IPS DF 4.7 (cell line): ENCODE data around the gene NCF4.

Source experiments
- DNase-seq: peaks from one replicate; pipeline ENCODE4 v3.0.0-alpha.2; 2013; ENCODE audit warnings: low spot score; ENCODE audit errors: extremely low read depth

The NCF4 gene

DNA sequence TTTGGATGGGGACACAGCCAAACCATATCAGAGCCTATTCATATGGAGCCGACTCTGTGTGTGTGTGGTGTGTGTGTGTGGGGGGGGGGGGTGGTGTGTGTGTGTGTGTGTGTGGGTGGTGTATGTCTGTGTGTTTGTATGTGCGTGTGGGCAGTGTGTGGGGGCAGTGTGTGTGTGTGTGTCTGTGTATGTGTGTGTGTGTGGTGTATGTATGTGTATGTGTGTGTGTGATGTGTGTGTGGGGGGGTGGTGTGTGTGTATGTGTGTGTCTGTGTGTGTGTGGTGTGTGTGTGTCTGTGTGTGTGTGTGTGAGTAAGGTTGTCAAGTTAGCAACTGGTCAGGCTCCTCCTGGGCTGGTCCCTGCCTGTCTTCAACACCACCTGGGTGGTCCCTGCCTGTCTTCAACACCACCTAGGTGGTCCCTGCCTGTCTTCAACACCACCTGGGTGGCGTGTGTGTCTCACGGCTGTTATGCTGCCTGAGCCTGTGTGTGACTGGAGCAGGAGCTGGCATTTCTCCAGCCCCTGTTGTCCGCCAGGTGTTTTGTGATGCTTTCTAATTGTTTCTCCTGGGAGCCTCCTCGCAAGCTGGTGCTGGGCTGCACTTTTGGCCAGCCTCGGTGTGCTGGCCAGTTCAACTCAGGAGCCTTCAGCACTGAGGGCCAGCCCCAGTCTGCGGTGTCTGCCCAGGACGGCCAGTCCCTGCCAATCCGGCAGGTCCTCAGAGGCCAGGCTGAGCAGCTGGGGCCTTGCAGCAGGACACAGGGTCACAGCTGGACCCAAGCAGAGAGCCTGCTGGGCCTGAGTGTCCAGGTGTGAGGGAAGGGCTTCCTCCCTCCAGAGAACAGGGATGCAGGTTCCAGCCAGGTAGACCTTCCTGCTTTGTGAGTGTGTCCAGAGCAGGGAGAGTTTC, 22.4 kb upstream of the NCF4 start:
- DNase-seq: no peak

DNA sequence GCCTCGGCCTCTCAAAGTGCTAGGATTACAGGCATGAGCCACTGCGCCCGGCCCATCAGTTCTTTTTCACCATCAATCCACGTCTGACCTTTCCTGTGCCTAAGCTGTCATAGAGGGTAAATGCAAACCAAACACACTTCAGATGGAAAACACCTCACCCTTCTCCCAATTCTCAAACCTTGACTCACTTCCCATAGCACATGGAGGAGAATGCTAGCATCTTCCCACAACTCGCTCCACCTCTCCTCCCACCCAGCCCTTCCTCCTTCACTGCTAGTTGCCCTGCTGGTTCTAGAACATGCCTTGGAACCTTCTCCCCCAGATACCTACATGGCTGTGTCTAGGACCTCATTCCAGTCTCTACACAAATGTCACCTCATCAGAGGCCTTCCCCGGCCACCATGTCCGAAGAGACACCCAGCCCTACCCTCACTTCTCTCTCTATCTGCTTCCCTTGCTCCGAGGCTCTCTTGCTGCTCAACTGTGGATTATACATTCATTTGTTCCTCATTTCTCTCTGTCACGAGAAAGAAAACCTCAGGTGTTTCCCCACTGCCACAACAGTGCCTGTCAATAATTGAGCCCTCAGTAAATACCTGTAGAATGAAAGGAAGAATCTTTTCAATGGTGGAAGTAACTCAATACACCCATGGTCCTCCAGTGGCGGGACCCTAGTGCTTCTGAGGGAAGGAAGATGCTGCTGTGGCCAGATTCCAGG, 21.3 kb upstream of the NCF4 start:
- DNase-seq: no peak

DNA sequence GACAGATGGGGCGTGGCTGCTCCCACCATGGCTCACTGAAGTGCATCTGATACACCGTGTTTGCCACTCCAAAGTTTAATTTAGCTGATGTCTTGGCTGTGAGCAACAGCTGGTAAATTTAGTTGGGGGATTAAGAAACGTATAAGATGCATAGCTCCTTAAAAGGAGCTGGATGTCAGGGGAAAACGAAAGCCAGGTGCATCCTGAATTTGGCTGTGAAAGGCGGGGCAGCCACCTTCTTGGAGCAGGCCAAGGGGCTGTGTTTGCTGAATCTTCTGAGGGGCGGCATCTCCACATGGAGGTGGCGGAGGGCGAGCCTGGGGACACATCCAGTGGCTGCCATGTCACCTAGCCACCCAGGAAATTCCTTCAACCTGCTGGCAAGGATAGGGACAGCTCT, 20.7 kb upstream of the NCF4 start:
- DNase-seq: no peak

DNA sequence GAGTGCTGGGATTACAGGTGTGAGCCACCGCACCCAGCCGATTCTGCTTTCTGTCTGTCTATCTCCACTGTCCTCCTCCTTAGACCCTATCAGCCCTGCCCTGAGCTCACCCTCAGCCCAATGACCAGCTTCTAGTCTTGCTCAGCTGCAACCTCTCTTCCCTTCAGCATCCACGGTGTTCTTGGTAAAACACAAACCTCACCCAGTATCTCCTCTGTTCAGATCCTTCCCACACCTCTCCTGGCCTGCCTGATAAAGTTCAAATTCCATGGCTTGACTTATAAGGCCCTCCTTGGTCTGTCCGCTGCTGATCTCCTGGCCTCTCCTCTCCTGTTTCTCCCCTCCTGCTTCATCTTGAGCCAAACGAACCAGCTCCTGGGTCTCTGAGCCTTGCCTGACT, 14.5 kb upstream of the NCF4 start:
- DNase-seq: no peak

DNA sequence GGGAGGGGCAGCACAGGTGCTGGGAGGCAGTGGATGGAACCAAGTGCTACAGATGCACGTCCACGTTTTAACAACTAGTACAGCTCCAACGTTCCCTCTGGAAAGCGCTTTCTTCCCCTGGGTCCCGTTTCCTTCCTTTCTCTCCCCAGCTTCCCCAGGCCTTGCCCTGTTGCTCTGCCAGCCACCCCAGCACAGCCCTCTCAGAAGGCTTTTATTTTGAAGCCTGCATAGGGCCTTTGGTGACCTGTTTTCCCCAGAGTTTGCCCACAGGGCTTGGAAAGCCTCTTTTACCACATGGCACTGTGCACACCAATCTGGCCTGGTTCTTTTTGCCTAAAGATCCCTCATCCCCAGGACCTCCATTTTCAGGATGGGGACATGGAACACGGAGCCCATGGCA, 13.9 kb upstream of the NCF4 start:
- DNase-seq: no peak

DNA sequence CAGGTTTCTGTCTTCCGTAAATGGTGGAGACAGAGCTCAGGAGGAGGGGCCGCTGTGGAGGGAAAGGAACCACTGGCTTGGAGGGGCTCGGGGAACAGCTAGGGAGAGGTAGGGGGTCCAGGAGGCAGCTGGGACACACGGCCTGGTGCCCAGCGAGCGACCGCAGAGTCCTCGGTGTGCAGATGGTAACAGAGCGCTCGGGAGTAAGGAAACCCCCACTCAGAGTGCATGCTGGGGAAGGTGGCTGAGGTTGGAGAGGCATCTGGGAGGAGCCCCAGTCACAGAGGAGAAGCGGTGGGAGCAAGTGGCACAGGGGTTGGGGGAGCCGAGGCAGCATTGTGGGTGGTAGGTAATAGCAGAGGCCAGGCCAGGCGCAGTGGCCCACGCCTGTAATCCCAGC, 10.8 kb upstream of the NCF4 start:
- DNase-seq: no peak

DNA sequence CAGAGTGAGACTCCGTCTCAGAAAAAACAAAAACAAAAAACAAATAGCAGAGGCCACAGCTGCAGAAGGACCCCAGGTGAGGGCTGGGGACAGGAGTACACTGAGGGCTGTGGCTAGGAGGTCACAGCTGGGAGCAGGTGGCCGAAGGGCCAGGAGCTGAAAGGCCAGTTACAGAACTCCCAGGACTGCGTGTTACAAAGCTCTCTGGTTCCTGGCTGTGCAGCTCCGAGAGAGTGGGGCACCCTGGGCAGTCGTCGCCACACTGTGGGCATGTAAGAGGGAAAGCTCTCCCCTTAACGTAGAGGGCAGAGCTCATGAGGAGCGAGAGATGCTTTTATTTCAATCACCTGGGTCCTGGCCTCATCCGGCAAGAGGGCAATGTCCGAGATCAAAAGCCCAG, 10.1 kb upstream of the NCF4 start:
- no peak for DNase-seq

DNA sequence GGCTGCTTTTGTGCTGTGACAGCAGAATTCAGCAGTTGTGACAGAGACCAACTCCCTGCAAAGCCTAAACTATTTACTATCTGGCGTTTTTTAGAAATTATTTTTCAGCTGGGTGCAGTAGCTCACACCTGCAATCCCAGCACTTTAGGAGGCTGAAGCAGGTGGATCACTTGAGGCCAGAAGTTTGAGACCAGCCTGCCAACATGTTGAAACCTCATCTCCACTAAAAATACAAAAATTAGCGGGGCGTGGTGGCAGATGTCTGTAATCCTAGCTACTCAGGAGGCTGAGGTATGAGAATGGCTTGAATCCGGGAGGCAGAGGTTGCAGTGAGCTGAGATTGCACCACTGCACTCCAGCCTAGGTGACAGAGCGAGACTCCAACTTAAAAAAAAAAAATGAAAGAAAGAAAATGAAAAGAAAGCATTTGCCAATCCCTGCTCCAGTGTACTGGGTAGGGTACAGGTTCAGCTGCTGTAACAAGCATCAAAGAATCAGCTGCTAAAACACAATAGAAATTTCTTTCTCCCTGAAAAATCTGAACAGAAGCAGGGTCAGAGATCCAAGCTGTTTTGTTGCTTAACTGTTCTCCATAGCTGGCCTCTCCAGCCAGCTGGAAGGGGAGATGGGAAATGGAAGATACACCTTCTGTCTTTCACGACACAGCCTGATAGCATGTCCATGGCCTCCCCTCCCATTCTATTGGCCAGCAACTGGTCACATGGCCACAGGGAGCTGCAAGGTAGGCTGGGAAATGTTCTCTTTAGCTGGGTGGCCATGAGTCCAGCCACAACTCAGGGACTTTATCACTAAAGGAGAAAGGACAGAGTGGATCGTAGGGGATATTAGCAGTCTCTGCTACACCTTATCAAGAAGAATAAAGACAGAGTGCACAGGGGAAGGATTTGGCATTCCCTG, 8.5 kb upstream of the NCF4 start:
- no peak for DNase-seq

DNA sequence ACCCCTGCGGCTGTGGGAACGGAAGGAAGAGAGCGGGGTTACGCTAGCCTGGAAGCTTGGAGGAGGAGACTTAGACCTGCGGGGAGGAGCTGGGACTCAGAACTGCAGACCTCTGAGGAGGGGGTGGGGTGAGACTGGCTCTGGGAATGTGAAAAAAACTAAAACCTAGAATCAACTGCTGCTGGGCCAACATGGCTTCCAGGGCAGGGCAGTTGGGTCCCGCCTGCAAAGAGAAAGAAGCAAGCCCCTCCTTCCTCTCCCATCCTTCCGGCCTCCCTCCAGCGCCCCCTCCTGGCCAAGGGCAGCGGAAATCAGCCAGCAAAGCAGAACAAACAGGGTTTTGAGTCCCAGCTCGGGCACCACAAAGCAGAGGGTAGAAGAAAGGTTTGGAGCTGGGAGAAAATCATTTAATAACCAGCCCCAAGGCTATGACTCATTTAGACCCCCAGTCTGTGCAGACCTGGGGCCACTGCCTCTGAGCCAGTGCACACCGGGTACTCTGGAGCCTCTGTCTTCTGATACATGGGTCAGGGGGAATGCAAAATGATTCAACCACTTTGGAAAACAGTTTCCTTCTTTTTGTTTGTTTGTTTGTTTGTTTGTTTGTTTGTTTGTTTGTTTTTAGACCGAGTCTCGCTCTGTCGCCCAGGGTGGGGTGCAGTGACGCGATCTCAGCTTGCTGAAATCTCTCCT, 7.3 kb upstream of the NCF4 start:
- peak; percentile 49 for DNase-seq

DNA sequence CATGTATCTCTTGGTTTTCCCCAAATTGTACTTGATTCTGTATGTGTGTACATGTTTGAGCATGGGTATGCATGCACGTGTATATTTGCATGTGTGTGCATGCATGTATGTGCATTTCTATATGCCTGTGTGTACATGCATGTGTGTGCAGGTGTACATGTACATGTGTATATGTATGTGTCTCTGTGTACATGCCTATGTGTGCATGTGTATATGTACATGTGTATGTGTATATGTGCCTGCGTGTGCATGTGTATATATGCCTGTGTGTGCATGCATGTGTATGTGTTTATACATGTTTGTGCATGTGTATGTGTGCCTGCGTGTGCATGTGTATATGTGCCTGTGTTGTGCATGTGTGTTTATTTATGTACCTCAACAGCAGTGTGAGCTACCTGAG, 5.3 kb upstream of the NCF4 start:
- DNase-seq: no peak

DNA sequence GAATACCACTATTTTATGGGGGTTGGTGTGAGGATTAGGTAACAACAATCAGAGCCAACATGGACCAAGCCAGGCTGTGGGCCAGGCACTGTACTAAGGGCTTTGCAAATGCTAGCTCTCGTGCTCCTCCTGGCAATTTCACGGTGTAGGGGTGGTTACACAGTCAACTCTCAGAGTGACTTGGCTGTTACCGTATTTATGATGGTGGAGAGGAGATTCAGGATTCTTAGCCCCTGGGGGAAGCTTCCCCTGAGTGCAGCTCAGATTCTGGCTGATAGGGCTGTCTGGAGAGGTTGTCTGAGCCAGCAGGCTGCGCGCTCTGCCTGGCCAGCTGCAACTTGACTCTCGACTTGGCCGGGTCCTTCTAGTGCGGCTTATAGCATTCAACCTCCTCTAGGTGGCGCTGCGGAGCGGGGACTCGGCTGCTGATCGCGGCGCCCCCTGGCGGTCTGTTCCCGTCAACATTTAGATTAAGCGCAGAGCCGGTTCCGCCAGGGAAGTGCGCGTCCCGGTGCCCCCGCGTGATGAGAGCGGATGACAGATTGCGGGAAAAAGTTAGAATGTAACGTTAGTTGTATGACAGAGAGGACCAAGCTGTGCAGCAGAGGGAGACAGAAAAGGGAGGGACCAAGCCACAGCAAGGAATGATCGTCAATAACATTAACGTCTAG, 4.5 kb upstream of the NCF4 start:
- peak; percentile 51 for DNase-seq

DNA sequence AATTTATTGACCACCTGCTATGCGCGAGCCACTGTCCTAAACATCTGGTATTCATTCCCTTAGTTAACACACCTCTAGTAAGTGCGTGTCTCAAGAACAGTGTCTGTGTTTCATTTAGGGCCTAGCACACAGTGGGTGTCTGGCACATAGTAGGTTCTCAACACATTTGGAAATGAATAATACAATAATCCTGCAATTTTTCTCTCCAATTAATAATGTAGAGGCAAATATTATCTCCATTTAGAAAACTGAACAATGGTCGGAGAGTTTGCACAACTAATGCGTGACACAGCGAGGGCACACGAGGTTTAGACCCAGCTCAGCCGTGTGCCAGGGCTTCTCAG, 4.0 kb upstream of the NCF4 start:
- no peak for DNase-seq

DNA sequence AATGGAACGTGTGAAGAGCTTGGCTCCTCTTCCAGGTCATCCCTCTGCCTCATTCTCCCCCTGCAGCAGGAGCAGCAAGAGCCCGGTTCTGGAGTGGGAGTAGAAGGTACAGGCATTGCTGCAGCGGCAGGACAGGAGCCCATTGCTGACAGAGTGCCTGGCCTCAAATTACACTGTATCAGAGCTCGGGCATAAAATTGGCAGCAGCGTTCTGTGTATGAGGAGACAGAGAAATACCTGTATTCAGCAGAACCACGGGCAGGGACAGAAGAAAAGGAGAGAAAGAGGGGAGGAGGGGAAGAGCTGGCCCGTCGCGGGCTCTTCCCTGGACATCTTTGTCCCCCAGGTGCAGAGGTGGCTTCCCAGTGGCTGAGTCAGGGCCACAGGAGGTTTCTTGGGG, 2.6 kb upstream of the NCF4 start:
- DNase-seq: no peak

DNA sequence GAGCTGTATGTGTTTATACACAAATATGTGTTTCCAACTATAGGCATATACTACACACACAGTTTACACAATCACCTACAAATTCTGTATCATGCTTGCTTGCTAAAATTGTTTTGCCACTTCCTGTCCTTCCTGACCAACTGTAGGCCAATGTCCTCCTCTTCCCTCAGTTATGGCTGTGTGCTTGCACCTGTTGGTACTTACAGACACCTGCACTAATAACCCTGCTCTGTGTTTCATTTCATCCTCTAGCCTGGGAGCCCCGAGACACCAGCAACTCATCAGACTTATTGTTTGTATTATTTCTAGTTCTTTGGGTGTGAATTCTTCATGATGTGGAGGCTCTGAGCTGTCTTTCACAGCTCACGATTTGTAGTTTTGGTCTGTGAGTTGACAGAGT, 1.8 kb upstream of the NCF4 start:
- no peak for DNase-seq

DNA sequence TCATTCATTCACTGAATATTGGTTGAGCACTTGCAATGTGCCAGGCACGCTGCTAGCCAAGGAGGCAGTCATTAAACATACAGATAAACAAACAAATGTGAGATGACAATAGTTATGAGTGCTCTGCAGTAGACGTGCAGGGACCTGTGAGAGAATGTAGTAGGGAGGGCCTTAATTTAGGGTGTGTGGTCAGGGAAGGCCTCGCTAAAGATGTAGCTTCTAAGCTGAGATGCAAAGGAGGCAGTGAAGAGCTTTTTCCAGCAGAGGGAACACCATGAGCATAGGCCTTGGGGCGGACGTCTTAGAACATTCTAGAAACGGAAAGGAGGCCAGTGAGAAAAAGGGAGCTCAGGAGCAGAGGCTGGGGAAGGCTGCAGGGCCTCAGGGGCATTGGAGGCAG, 789 bp upstream of the NCF4 start:
- DNase-seq: no peak

DNA sequence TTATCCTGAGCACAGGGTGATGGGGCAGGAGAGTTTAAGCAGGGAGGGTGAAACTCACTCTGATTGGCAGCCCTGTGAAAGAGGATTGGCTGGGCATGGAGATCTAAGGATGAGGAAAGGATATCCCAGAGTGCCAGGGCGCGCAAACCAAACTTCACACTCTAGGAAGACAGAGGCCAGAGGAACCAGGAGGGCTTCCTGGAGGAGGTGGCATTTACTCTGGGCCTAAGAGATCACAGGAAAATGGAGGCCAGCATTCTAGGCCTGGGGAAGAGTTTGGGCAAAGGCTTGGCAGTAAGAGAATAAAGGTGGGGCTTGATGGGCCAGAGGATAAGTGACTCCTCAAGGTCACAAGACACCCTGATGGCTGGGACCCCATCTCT, 377 bp upstream of the NCF4 start:
- DNase-seq: no peak

DNA sequence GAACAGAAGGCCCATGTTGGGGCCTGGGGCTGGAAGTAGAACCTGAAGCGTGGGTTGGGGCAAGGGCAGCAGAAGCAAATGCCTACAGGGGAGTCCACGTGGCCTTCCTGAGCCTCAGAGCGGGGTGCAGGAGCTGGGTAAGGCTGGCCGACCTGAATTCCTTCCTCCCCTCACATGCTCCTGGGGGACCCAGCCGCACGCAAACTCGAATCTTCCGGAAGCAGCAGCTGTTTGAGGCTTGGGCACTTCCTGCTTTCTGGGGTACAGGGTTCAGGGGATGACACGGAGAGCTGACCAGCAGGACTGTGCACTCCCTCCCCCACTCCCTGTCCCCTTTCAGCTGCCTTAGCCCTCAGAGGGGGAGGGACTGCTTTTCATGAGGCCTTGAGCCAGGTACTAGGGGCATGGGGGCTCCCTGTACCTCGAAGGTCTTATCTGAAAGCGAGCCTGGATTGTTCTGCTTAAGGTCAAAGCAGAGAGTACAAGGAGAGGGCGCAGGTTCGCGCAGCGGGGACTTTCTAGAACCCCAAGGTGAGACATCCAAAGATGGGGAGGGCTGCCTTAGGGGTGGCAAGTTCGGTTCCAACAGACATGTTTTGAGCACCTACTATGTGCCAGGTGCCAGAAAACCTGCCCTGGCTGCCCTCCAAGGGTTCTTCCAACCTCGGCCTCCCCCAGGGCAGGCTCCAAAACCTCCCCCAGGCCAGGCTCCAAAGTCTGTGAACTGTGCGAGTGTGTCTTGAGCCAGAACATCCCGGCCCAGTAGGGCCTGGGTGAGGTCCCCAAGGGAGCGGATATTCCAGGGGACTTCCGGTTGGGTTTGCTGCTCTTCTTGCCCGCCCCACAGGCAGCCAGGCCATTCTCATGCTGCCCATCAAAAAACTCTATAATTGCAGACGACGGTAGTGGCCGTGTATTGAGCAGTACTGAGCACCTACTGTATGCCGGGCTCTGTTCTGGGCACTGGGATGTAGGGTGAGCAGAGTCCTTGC, 1.7 kb downstream of the NCF4 start:
- no peak for DNase-seq

DNA sequence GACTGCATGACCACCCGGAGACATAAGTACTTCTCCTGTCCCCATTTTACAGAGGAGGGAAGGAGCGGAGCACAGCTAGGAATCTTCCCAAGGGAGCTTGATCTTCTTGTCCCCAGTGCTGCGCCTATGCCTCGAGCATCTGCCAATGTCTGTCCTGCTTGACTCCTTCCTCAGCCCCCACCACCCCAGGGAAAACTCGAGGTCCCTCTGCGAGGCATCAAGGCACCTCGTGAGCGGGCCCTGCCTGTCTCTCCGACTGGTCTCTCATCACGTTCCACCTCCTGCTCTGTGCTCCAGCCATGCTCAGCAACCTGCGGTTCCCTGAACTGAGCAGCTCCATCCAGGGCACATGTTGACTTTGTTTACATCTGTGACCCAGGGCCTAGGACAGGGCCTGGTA, 2.5 kb downstream of the NCF4 start:
- DNase-seq: no peak

DNA sequence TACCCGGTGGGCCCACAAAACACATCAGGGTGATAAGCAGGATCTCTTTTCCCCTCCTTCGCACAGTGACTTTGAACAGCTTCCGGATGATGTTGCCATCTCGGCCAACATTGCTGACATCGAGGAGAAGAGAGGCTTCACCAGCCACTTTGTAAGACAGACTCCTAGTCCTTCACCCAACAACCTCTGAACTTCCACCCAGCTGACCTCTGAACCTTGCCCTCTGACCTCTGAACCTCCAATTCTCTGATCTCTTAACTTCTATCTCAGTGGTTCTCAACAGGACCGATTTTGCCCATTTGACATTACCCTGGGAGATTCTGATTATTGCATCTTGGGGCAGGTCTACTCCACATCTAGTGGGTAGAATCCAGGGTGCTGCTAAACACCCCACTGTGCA, 3.2 kb downstream of the NCF4 start:
- no peak for DNase-seq
